GM12878 (cell line): ENCODE measurements around the gene RSPH9. TPM values are rescaled to one million over a fixed set of nuclear protein-coding genes. Genes with fewer than 3 reads are reported as not detected.

Experiments
- YY1 ChIP-seq: IDR thresholded peaks from 2 replicates; pipeline ENCODE4 v1.6.1; 2011; ENCODE audit warnings: low read depth, mild to moderate bottlenecking, low read length
- polyA plus RNA-seq, 11 experiments: library from polyadenylated mRNA; depleted of rRNA in 4 of 11; unstranded in 6 of 11; stranded (reverse) in 5 of 11; fragments of >200 nt; fragmentation: Nextera tagmentation in 4 of 11; fragmentation: Illumina TruSeq in 1 of 11; extraction: Ambion mirVana in 4 of 11; extraction: Trizol in 1 of 11; gene quantifications; 1 replicate in 1 of 11; 2 replicates in 10 of 11; pipeline versions ENCODE4 v1.2.1 to v1.2.3, GENCODE V29; 2011 to 2016; ENCODE audit warnings: inconsistent platforms in 2 of 11, missing spikeins in 2 of 11, low read depth in 1 of 11
- total RNA-seq, 4 experiments: library from RNA; depleted of rRNA in 3 of 4; stranded (reverse); fragments of >200 nt in 3 of 4; fragmentation: Illumina TruSeq in 1 of 4; extraction: Trizol in 1 of 4; gene quantifications; 2 replicates each; pipeline versions ENCODE4 v1.2.1 to v1.2.3, GENCODE V29; 2013 to 2021

RSPH9 gene
- total and polyA plus RNA-seq, 10 of the 15 experiments (the other 5 are each of a cell fraction or from before 2014, with no cell fraction given) = 0.26 to 0.63 (median 0.36) TPM; not detected in 6

DNA sequence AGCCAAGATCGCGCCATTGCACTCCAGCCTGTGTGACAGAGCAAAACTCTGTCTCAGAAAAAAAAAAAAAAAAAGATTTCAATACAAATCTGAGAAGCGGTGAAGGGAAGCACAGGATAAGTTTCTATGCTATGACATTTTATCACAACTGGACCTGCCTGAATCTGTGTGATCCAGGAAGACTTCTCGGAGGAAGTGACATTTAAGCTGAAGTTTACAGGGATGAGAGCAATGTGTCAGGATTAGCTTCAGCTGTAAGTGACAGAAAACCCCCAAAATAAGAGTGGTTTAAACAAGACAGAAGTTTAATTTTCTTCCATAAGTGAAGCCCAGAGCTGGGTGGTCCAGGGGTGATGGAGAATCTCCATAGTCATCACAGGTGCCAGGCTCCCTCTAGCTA, 76.2 kb downstream of the RSPH9 start (continued):
- TF ChIP-seq YY1 = no peak

Other genes with a start within 250 kb of the RSPH9 start
Only the 7 nearest of the 12 such genes appear.
- 40.0 and 42.8 TPM in 2 replicates for gene POLR1C, start 127.9 kb upstream of the RSPH9 start, total RNA-seq (2014; rRNA removed)
- gene POLR1C, start 127.9 kb upstream of the RSPH9 start, total RNA-seq (2014; rRNA removed; fragmentation: Illumina TruSeq; extraction: Trizol) = 39.0 and 40.7 TPM in 2 replicates
- 48.9 and 51.2 TPM in 2 replicates for gene POLR1C, start 127.9 kb upstream of the RSPH9 start, total RNA-seq (2021)
- gene POLR1C, start 127.9 kb upstream of the RSPH9 start, polyA plus RNA-seq (2011; rRNA removed) = 93.5 and 108 TPM in 2 replicates
- 63.9 and 96.9 TPM in 2 replicates for gene POLR1C, start 127.9 kb upstream of the RSPH9 start, polyA plus RNA-seq (2014; fragmentation: Illumina TruSeq; extraction: Trizol)
- gene POLR1C, start 127.9 kb upstream of the RSPH9 start, polyA plus RNA-seq (2014; fragmentation: Nextera tagmentation; extraction: Ambion mirVana) = 100 to 1,000 TPM; 164 to 180 TPM
- 51.2 and 53.9 TPM in 2 replicates for gene POLR1C, start 127.9 kb upstream of the RSPH9 start, polyA plus RNA-seq (2014; rRNA removed)
- gene POLR1C, start 127.9 kb upstream of the RSPH9 start, polyA plus RNA-seq (2016; fragmentation: Nextera tagmentation; extraction: Ambion mirVana) = 10 to 100 TPM; 68.5 to 72.1 TPM
- gene XPO5, start 69.0 kb upstream of the RSPH9 start, total RNA-seq (2014; rRNA removed) = 42.1 and 55.9 TPM in 2 replicates
- gene XPO5, start 69.0 kb upstream of the RSPH9 start, total RNA-seq (2014; rRNA removed; fragmentation: Illumina TruSeq; extraction: Trizol) = 33.3 and 34.3 TPM in 2 replicates
- gene XPO5, start 69.0 kb upstream of the RSPH9 start, total RNA-seq (2021) = 56.9 and 76.0 TPM in 2 replicates
- 56.8 and 68.5 TPM in 2 replicates for gene XPO5, start 69.0 kb upstream of the RSPH9 start, polyA plus RNA-seq (2011; rRNA removed)
- gene XPO5, start 69.0 kb upstream of the RSPH9 start, polyA plus RNA-seq (2014; fragmentation: Illumina TruSeq; extraction: Trizol) = 40.2 and 48.0 TPM in 2 replicates
- 10 to 100 TPM; 11.3 to 21.7 TPM for gene XPO5, start 69.0 kb upstream of the RSPH9 start, polyA plus RNA-seq (2014; fragmentation: Nextera tagmentation; extraction: Ambion mirVana)
- gene XPO5, start 69.0 kb upstream of the RSPH9 start, polyA plus RNA-seq (2014; rRNA removed) = 41.0 and 41.1 TPM in 2 replicates
- gene XPO5, start 69.0 kb upstream of the RSPH9 start, polyA plus RNA-seq (2016; fragmentation: Nextera tagmentation; extraction: Ambion mirVana) = 10 to 100 TPM; 38.2 to 49.6 TPM
- 16.5 and 17.8 TPM in 2 replicates for gene POLH, start 68.9 kb upstream of the RSPH9 start, total RNA-seq (2014; rRNA removed)
- 16.2 and 17.7 TPM in 2 replicates for gene POLH, start 68.9 kb upstream of the RSPH9 start, total RNA-seq (2014; rRNA removed; fragmentation: Illumina TruSeq; extraction: Trizol)
- gene POLH, start 68.9 kb upstream of the RSPH9 start, total RNA-seq (2021) = 22.8 and 28.0 TPM in 2 replicates
- gene POLH, start 68.9 kb upstream of the RSPH9 start, polyA plus RNA-seq (2011; rRNA removed) = 33.6 and 43.4 TPM in 2 replicates
- 19.6 and 19.7 TPM in 2 replicates for gene POLH, start 68.9 kb upstream of the RSPH9 start, polyA plus RNA-seq (2014; fragmentation: Illumina TruSeq; extraction: Trizol)
- 1 to 10 TPM; 5.5 to 6.3 TPM for gene POLH, start 68.9 kb upstream of the RSPH9 start, polyA plus RNA-seq (2014; fragmentation: Nextera tagmentation; extraction: Ambion mirVana)
- 12.3 and 13.1 TPM in 2 replicates for gene POLH, start 68.9 kb upstream of the RSPH9 start, polyA plus RNA-seq (2014; rRNA removed)
- gene POLH, start 68.9 kb upstream of the RSPH9 start, polyA plus RNA-seq (2016; fragmentation: Nextera tagmentation; extraction: Ambion mirVana) = 10 to 100 TPM; 23.5 to 26.0 TPM
- 47.1 and 52.9 TPM in 2 replicates for gene GTPBP2, start 15.8 kb upstream of the RSPH9 start, total RNA-seq (2014; rRNA removed)
- gene GTPBP2, start 15.8 kb upstream of the RSPH9 start, total RNA-seq (2014; rRNA removed; fragmentation: Illumina TruSeq; extraction: Trizol) = 32.4 and 34.0 TPM in 2 replicates
- gene GTPBP2, start 15.8 kb upstream of the RSPH9 start, total RNA-seq (2021) = 46.0 and 50.3 TPM in 2 replicates
- 51.3 and 63.4 TPM in 2 replicates for gene GTPBP2, start 15.8 kb upstream of the RSPH9 start, polyA plus RNA-seq (2011; rRNA removed)
- 47.9 and 51.6 TPM in 2 replicates for gene GTPBP2, start 15.8 kb upstream of the RSPH9 start, polyA plus RNA-seq (2014; fragmentation: Illumina TruSeq; extraction: Trizol)
- 10 to 100 TPM; 11.8 to 18.2 TPM for gene GTPBP2, start 15.8 kb upstream of the RSPH9 start, polyA plus RNA-seq (2014; fragmentation: Nextera tagmentation; extraction: Ambion mirVana)
- 50.9 and 51.5 TPM in 2 replicates for gene GTPBP2, start 15.8 kb upstream of the RSPH9 start, polyA plus RNA-seq (2014; rRNA removed)
- gene GTPBP2, start 15.8 kb upstream of the RSPH9 start, polyA plus RNA-seq (2016; fragmentation: Nextera tagmentation; extraction: Ambion mirVana) = 1 to 10 TPM; 5.9 to 6.0 TPM
- gene MAD2L1BP, start 9.2 kb upstream of the RSPH9 start, total RNA-seq (2014; rRNA removed) = 50.2 and 52.5 TPM in 2 replicates
- 37.4 and 43.8 TPM in 2 replicates for gene MAD2L1BP, start 9.2 kb upstream of the RSPH9 start, total RNA-seq (2014; rRNA removed; fragmentation: Illumina TruSeq; extraction: Trizol)
- 33.6 and 39.2 TPM in 2 replicates for gene MAD2L1BP, start 9.2 kb upstream of the RSPH9 start, total RNA-seq (2021)
- gene MAD2L1BP, start 9.2 kb upstream of the RSPH9 start, polyA plus RNA-seq (2011; rRNA removed) = 53.1 and 69.4 TPM in 2 replicates
- gene MAD2L1BP, start 9.2 kb upstream of the RSPH9 start, polyA plus RNA-seq (2014; fragmentation: Illumina TruSeq; extraction: Trizol) = 51.4 and 61.2 TPM in 2 replicates
- 100 to 1,000 TPM in 1 of 2 experiments, 10 to 100 TPM in 1; 96.4 to 155 TPM for gene MAD2L1BP, start 9.2 kb upstream of the RSPH9 start, polyA plus RNA-seq (2014; fragmentation: Nextera tagmentation; extraction: Ambion mirVana)
- 49.1 and 50.1 TPM in 2 replicates for gene MAD2L1BP, start 9.2 kb upstream of the RSPH9 start, polyA plus RNA-seq (2014; rRNA removed)
- 10 to 100 TPM; 59.3 to 61.6 TPM for gene MAD2L1BP, start 9.2 kb upstream of the RSPH9 start, polyA plus RNA-seq (2016; fragmentation: Nextera tagmentation; extraction: Ambion mirVana)
- 99.5 and 105 TPM in 2 replicates for gene MRPS18A, start 42.8 kb downstream of the RSPH9 start, total RNA-seq (2014; rRNA removed)
- 75.7 and 81.6 TPM in 2 replicates for gene MRPS18A, start 42.8 kb downstream of the RSPH9 start, total RNA-seq (2014; rRNA removed; fragmentation: Illumina TruSeq; extraction: Trizol)
- gene MRPS18A, start 42.8 kb downstream of the RSPH9 start, total RNA-seq (2021) = 65.3 and 66.3 TPM in 2 replicates
- 48.9 and 85.2 TPM in 2 replicates for gene MRPS18A, start 42.8 kb downstream of the RSPH9 start, polyA plus RNA-seq (2011; rRNA removed)
- 67.3 and 104 TPM in 2 replicates for gene MRPS18A, start 42.8 kb downstream of the RSPH9 start, polyA plus RNA-seq (2014; fragmentation: Illumina TruSeq; extraction: Trizol)
- gene MRPS18A, start 42.8 kb downstream of the RSPH9 start, polyA plus RNA-seq (2014; fragmentation: Nextera tagmentation; extraction: Ambion mirVana) = 100 to 1,000 TPM; 105 to 158 TPM
- 99.7 and 112 TPM in 2 replicates for gene MRPS18A, start 42.8 kb downstream of the RSPH9 start, polyA plus RNA-seq (2014; rRNA removed)
- 10 to 100 TPM; 88.6 to 97.8 TPM for gene MRPS18A, start 42.8 kb downstream of the RSPH9 start, polyA plus RNA-seq (2016; fragmentation: Nextera tagmentation; extraction: Ambion mirVana)
- 23.2 and 26.8 TPM in 2 replicates for gene VEGFA, start 125.2 kb downstream of the RSPH9 start, total RNA-seq (2014; rRNA removed)
- gene VEGFA, start 125.2 kb downstream of the RSPH9 start, total RNA-seq (2014; rRNA removed; fragmentation: Illumina TruSeq; extraction: Trizol) = 11.1 and 11.4 TPM in 2 replicates
- 24.5 and 29.5 TPM in 2 replicates for gene VEGFA, start 125.2 kb downstream of the RSPH9 start, total RNA-seq (2021)
- 86.0 and 140 TPM in 2 replicates for gene VEGFA, start 125.2 kb downstream of the RSPH9 start, polyA plus RNA-seq (2011; rRNA removed)
- gene VEGFA, start 125.2 kb downstream of the RSPH9 start, polyA plus RNA-seq (2014; fragmentation: Illumina TruSeq; extraction: Trizol) = 18.1 and 22.4 TPM in 2 replicates
- 1 to 10 TPM; 2.9 to 4.3 TPM for gene VEGFA, start 125.2 kb downstream of the RSPH9 start, polyA plus RNA-seq (2014; fragmentation: Nextera tagmentation; extraction: Ambion mirVana)
- 25.6 and 27.2 TPM in 2 replicates for gene VEGFA, start 125.2 kb downstream of the RSPH9 start, polyA plus RNA-seq (2014; rRNA removed)
- gene VEGFA, start 125.2 kb downstream of the RSPH9 start, polyA plus RNA-seq (2016; fragmentation: Nextera tagmentation; extraction: Ambion mirVana) = 1 to 10 TPM in 1 of 2 experiments, under 1 TPM in 1; 0.96 to 1.3 TPM